GM12878 (cell line): ENCODE measurements around the gene SYN1. TPM values are rescaled to one million over a fixed set of nuclear protein-coding genes. Genes with fewer than 3 reads are reported as not detected.

Experiments
- ATAC-seq: fragments of 200-7000 bp; cut with Tn5 transposase; 3 replicates; pipeline ENCODE4 v1.9.1; 2020; ENCODE audit warnings: mild to moderate bottlenecking, moderate library complexity
- BruUV-seq: library from RNA; stranded (reverse); fragments of 400-500 nt; replicated peaks from 2 replicates; lab custom pipeline; 2021; lab: Mats Ljungman, UMichigan
- CTCF ChIA-PET: fragments of 300-600 bp; sonication (Branson Sonifier 250); formaldehyde crosslinking; extraction: SDS; loops from one replicate; lab custom pipeline; 2021; ENCODE audit warnings: inconsistent platforms; lab: Yijun Ruan, JAX
- POLR2A ChIA-PET: fragments of 350-600 bp; formaldehyde crosslinking; extraction: SDS; loops from one replicate; lab custom pipeline; 2021; ENCODE audit warnings: inconsistent platforms; lab: Charles Lee
- RAD21 ChIA-PET: fragments of 300-600 bp; sonication (Branson Sonifier 250); formaldehyde crosslinking; loops from one replicate; lab custom pipeline; 2023; ENCODE audit warnings: antibody characterized with exemption; ENCODE audit not compliant: unreplicated experiment; lab: Charles Lee
- SMC1A ChIA-PET: fragments of 300-600 bp; sonication (Branson Sonifier 250); formaldehyde crosslinking; loops from one replicate; lab custom pipeline; 2023; ENCODE audit not compliant: unreplicated experiment, uncharacterized antibody; lab: Charles Lee
- DNase-seq: peaks from one replicate; pipeline ENCODE4 v3.0.0-alpha.2; 2011; ENCODE audit warnings: low read depth, low spot score
- FAIRE-seq: peaks from 3 replicates; lab custom pipeline; 2011; peaks lifted over from hg19 to GRCh38; lab: Jason Lieb, UNC
- H2AFZ ChIP-seq: 2 replicates; pipeline ENCODE4 v1.6.0; 2011; ENCODE audit warnings: low read depth, low read length, control low read depth; ENCODE audit not compliant: control insufficient read depth
- H3K27ac ChIP-seq: 2 replicates; pipeline ENCODE4 v1.5.1; 2011; ENCODE audit warnings: control low read depth; ENCODE audit not compliant: control insufficient read depth, insufficient read depth
- H3K27me3 ChIP-seq, 2 experiments: replicated peaks in 1 of 2; 2 replicates each; pipeline versions ENCODE4 v1.6.0 to v1.6.1; 2011; ENCODE audit warnings: low read length in 1 of 2; ENCODE audit not compliant: control insufficient read depth in 2 of 2, insufficient read depth in 2 of 2
- H3K36me3 ChIP-seq, 2 experiments: 2 replicates each; pipeline ENCODE4 v1.5.1; 2011; ENCODE audit warnings: low read length in 1 of 2; ENCODE audit not compliant: control insufficient read depth in 2 of 2, insufficient read depth in 2 of 2
- H3K4me1 ChIP-seq: 2 replicates; pipeline ENCODE4 v1.6.1; 2011; ENCODE audit warnings: mild to moderate bottlenecking, low read length, moderate library complexity, mixed read lengths; ENCODE audit not compliant: control insufficient read depth, insufficient read depth
- H3K4me2 ChIP-seq: 2 replicates; pipeline ENCODE4 v1.6.0; 2011; ENCODE audit warnings: control low read depth; ENCODE audit not compliant: control insufficient read depth, insufficient read depth
- H3K4me3 ChIP-seq: fragments of 200-600 bp; sonication (generic); 2 replicates; pipeline ENCODE4 v1.5.1; 2016
- H3K79me2 ChIP-seq: 2 replicates; pipeline ENCODE4 v1.6.0; 2011; ENCODE audit warnings: low read length; ENCODE audit not compliant: control insufficient read depth, insufficient read depth
- H3K9ac ChIP-seq: 2 replicates; pipeline ENCODE4 v1.8.0; 2011; ENCODE audit warnings: low read length, control low read depth, mixed read lengths; ENCODE audit not compliant: control insufficient read depth, insufficient read depth
- H3K9me3 ChIP-seq: replicated peaks from 3 replicates; pipeline ENCODE4 v1.5.1; 2011; ENCODE audit warnings: mild to moderate bottlenecking, low read length; ENCODE audit not compliant: control insufficient read depth, insufficient read depth
- H4K20me1 ChIP-seq: 2 replicates; pipeline ENCODE4 v1.6.0; 2011; ENCODE audit not compliant: control insufficient read depth, insufficient read depth
- ATF3 ChIP-seq: IDR thresholded peaks from 2 replicates; pipeline ENCODE4 v1.6.1; 2011; ENCODE audit warnings: low read depth, mild to moderate bottlenecking, low read length, moderate library complexity, borderline replicate concordance; ENCODE audit errors: extremely low read depth
- BACH1 ChIP-seq: fragments of 450-650 bp; IDR thresholded peaks from 2 replicates; pipeline ENCODE4 v1.6.1; 2017; ENCODE audit warnings: mild to moderate bottlenecking, borderline replicate concordance
- CHD4 ChIP-seq: fragments of 200-600 bp; sonication (generic); IDR thresholded peaks from 2 replicates; pipeline ENCODE4 v1.6.1; 2016; ENCODE audit warnings: mild to moderate bottlenecking
- EGR1 ChIP-seq, 2 experiments: IDR thresholded peaks; 1 replicate in 1 of 2; 2 replicates in 1 of 2; pipeline ENCODE4 v1.6.1; 2011 to 2012; ENCODE audit warnings: low read depth in 2 of 2, low read length in 2 of 2, borderline replicate concordance in 1 of 2, mild to moderate bottlenecking in 1 of 2, moderate library complexity in 1 of 2
- ETV6 ChIP-seq, 2 experiments: fragments of 450-650 bp in 1 of 2; IDR thresholded peaks in 1 of 2; conservative IDR thresholded peaks in 1 of 2; 2 replicates each; pipeline ENCODE4 v1.6.1; 2014; ENCODE audit warnings: antibody characterized with exemption in 1 of 2, borderline replicate concordance in 1 of 2, low read depth in 1 of 2, mild to moderate bottlenecking in 1 of 2, moderate library complexity in 1 of 2
- FOXM1 ChIP-seq: IDR thresholded peaks from 2 replicates; pipeline ENCODE4 v1.6.1; 2012; ENCODE audit warnings: low read depth, mild to moderate bottlenecking, inconsistent platforms, low read length, moderate library complexity
- GATAD2B ChIP-seq: fragments of 450-650 bp; conservative IDR thresholded peaks from 2 replicates; pipeline ENCODE4 v1.6.1; 2017; ENCODE audit warnings: low read depth, mild to moderate bottlenecking, moderate library complexity
- NFXL1 ChIP-seq: fragments of 450-650 bp; IDR thresholded peaks from 2 replicates; pipeline ENCODE4 v1.6.1; 2017; ENCODE audit warnings: antibody characterized with exemption, mild to moderate bottlenecking, borderline replicate concordance
- NRF1 ChIP-seq: conservative IDR thresholded peaks from 2 replicates; pipeline ENCODE4 v1.6.1; 2011; ENCODE audit warnings: mild to moderate bottlenecking, low read depth, low read length, improper control_type of control experiment
- RAD21 ChIP-seq: IDR thresholded peaks from 2 replicates; pipeline ENCODE4 v1.6.1; 2011; ENCODE audit warnings: mild to moderate bottlenecking, low read depth, low read length, moderate library complexity; ENCODE audit not compliant: insufficient read depth
- SIX5 ChIP-seq: IDR thresholded peaks from 2 replicates; pipeline ENCODE4 v1.6.1; 2011; ENCODE audit warnings: mild to moderate bottlenecking, low read depth, low read length, moderate library complexity; ENCODE audit not compliant: severe bottlenecking
- SMC3 ChIP-seq: IDR thresholded peaks from 2 replicates; pipeline ENCODE4 v1.6.1; 2011; ENCODE audit warnings: low read length, improper control_type of control experiment, borderline replicate concordance
- ZBTB33 ChIP-seq: fragments of 450-650 bp; IDR thresholded peaks from 2 replicates; pipeline ENCODE4 v1.6.1; 2017; ENCODE audit warnings: mild to moderate bottlenecking
- WGBS: methylation state at CpG from one replicate; pipeline ENCODE4 v1.1.6; 2016; ENCODE audit warnings: low lambda C conversion rate; ENCODE audit not compliant: insufficient replicate concordance, insufficient coverage; ENCODE audit errors: missing lambda C conversion rate; 5-methylcytosine and 5-hydroxymethylcytosine counted together
- in situ Hi-C: fragments of 300-500 bp; cut with MboI; formaldehyde crosslinking; loops from 9 replicates; pipeline ENCODE4 v1.14.3; 2018; ENCODE audit warnings: mixed read lengths
- intact Hi-C: fragments of 100-400 bp; cut with micrococcal nuclease; formaldehyde crosslinking; loops from one replicate; pipeline ENCODE4 v1.14.2; 2022; ENCODE audit not compliant: unreplicated experiment
- polyA plus RNA-seq, 11 experiments: library from polyadenylated mRNA; depleted of rRNA in 4 of 11; unstranded in 6 of 11; stranded (reverse) in 5 of 11; fragments of >200 nt; fragmentation: Nextera tagmentation in 4 of 11; fragmentation: Illumina TruSeq in 1 of 11; extraction: Ambion mirVana in 4 of 11; extraction: Trizol in 1 of 11; gene quantifications; 1 replicate in 1 of 11; 2 replicates in 10 of 11; pipeline versions ENCODE4 v1.2.1 to v1.2.3, GENCODE V29; 2011 to 2016; ENCODE audit warnings: inconsistent platforms in 2 of 11, missing spikeins in 2 of 11, low read depth in 1 of 11
- total RNA-seq, 4 experiments: library from RNA; depleted of rRNA in 3 of 4; stranded (reverse); fragments of >200 nt in 3 of 4; fragmentation: Illumina TruSeq in 1 of 4; extraction: Trizol in 1 of 4; gene quantifications; 2 replicates each; pipeline versions ENCODE4 v1.2.1 to v1.2.3, GENCODE V29; 2013 to 2021

SYN1 gene
- total and polyA plus RNA-seq, 10 of the 15 experiments (the other 5 are each of a cell fraction or from before 2014, with no cell fraction given), result 0.09 to 0.57 (median 0.16) TPM; not detected in 3

GRCh38 chrX:47570794-47571193 is 48.9 kb downstream of the SYN1 start:
- ChIA-PET CTCF (no interaction called here), RAD21 (no interaction called here), SMC1A (interaction anchor here (1.1 kb wide), 1 partner anchor 23 kb away, joined by 3 read pairs; no protein-coding TSS in a partner anchor), POLR2A (interaction anchor here (0.5 to 0.6 kb wide), 2 partner anchors 43 to 1431 kb away, joined by 3 to 4 read pairs; partner anchors contain the start of gene GRIPAP1)
- Histone ChIP-seq H4K20me1 (no peaks in the 10 kb centered on the region), H3K4me3 (no peak overlapping the region), H3K27ac (no peak overlapping the region), H3K9ac (no peak overlapping the region), H2AFZ (no peak overlapping the region), H3K9me3 (no peaks in the 10 kb centered on the region; the same call in 2 of the 3 replicates), H3K27me3 (no peaks in the 10 kb centered on the region), H3K36me3 (peaks cover 7 to 8% of the 10 kb centered on the region in 2 experiments), H3K4me2 (no peak overlapping the region), H3K4me1 (no peaks in the 10 kb centered on the region), H3K79me2 (no peaks in the 10 kb centered on the region)
- FAIRE-seq, result no peak
- intact Hi-C loops, result no loop called here
- ATAC-seq, result no peak
- DNase-seq, result no peak
- in situ Hi-C loops, result no loop called here
- BruUV-seq, result no TSS peak
- TF ChIP-seq ETV6 (conservative IDR thresholded peaks at IDR 0.05 in 1 of 2, IDR thresholded peaks at IDR 0.05 in 1 of 2; ENCODE audit: borderline replicate concordance in 1 of 2, low read depth in 1 of 2), result no peak
- no peak for TF ChIP-seq SIX5
- 66% methylated on average over 7 of the region's 8 CpGs for WGBS

- CTCF ChIA-PET, result interaction anchor here (0.9 to 1.3 kb wide), 3 partner anchors 10 to 80 kb away, joined by 3 to 4 read pairs (median 3); no protein-coding TSS in a partner anchor
- intact Hi-C loops (no loop called here), in situ Hi-C loops (loop anchor here (10.0 kb wide), 2 partner anchors 76 to 456 kb away; no protein-coding TSS in a partner anchor)
- ATAC-seq (peak; percentile 37), FAIRE-seq (no peak), DNase-seq (no peak)
- peaks cover 4% of the 10 kb centered on the region; the same call in 1 of the 2 replicates for H3K79me2 ChIP-seq
- POLR2A ChIA-PET, result no interaction called here
- H3K4me3 ChIP-seq, result no peak overlapping the region
- H3K9me3 ChIP-seq, result no peaks in the 10 kb centered on the region; the same call in 2 of the 3 replicates
- H3K4me1 ChIP-seq, result no peaks in the 10 kb centered on the region; the same call in 1 of the 2 replicates
- no peaks in the 10 kb centered on the region for H4K20me1 ChIP-seq
- SMC1A ChIA-PET, result no interaction called here
- no peaks in the 10 kb centered on the region for H3K27me3 ChIP-seq
- RAD21 ChIA-PET, result no interaction called here
- H2AFZ ChIP-seq, result no peak overlapping the region
- WGBS, result 87% methylated on average over 13 of the region's 13 CpGs
- H3K9ac ChIP-seq, result no peak overlapping the region
- H3K4me2 ChIP-seq, result no peak overlapping the region
- BruUV-seq, result no TSS peak
- H3K27ac ChIP-seq, result no peak overlapping the region
- peaks cover 7 to 8% of the 10 kb centered on the region in 2 experiments for H3K36me3 ChIP-seq
- TF ChIP-seq BACH1 (no peak), ATF3 (no peak), FOXM1 (no peak), EGR1 (IDR thresholded peaks at IDR 0.05; ENCODE audit: borderline replicate concordance in 1 of 2, low read depth in 2 of 2, low read length in 2 of 2) (no peak), SMC3 (0 out of 2 replicates have a peak, but pooled peaks have one; percentile 5), CHD4 (no peak), NFXL1 (no peak), GATAD2B (no peak), ZBTB33 (no peak), RAD21 (0 out of 2 replicates have a peak, but pooled peaks have one; percentile 10), NRF1 (no peak)
Measured at GRCh38 chrX:47568656-47569295, 50.9 kb downstream of the SYN1 start.
